Activated T-helper 2 cell treated with anti-CD3 and anti-CD28 coated beads, Interferon-gamma antibody, Interleukin-2, Interleukin-4, amounts not matched to agents 10 μg/mL and 5 μg/mL and 100 μg/mL, durations not matched to agents 14 hours and 24 hours and 36 hours (primary cell): ENCODE measurements around the gene BRD1. TPM values are rescaled to one million over a fixed set of nuclear protein-coding genes. Genes with fewer than 3 reads are reported as not detected.
"Not testable (repeated sequence)": the region's sequence is repeated elsewhere in the genome, so short reads cannot be mapped to it uniquely, and the experiment has no call there.

Experiments
- DNase-seq: peaks from one replicate; pipeline ENCODE4 v3.0.0; 2021; ENCODE audit warnings: low spot score
- H3K27ac Mint-ChIP-seq: one replicate; pipeline ENCODE4 v1.8.0; 2021; ENCODE audit warnings: mixed read lengths
- H3K27me3 Mint-ChIP-seq: one replicate; pipeline ENCODE4 v1.8.0; 2021; ENCODE audit warnings: low read depth, mixed read lengths
- H3K36me3 Mint-ChIP-seq: one replicate; pipeline ENCODE4 v1.8.0; 2021; ENCODE audit warnings: low read depth, mixed read lengths
- H3K4me1 Mint-ChIP-seq: one replicate; pipeline ENCODE4 v1.8.0; 2021; ENCODE audit warnings: low read depth, mixed read lengths
- H3K4me3 Mint-ChIP-seq: one replicate; pipeline ENCODE4 v1.8.0; 2021; ENCODE audit warnings: low read depth, mild to moderate bottlenecking, moderate library complexity, mixed read lengths
- H3K9me3 Mint-ChIP-seq: one replicate; pipeline ENCODE4 v1.8.0; 2021; ENCODE audit warnings: mixed read lengths
- intact Hi-C: fragments of 100-400 bp; cut with micrococcal nuclease; formaldehyde crosslinking; loops from one replicate; pipeline ENCODE4 v1.15.1; 2023
- total RNA-seq: library from RNA; stranded (reverse); gene quantifications from 2 replicates; pipeline ENCODE4 v1.2.3, GENCODE V29; 2022

BRD1 gene
- total RNA-seq, 1 donor from 2014 or later, result 41.3 TPM

DNA sequence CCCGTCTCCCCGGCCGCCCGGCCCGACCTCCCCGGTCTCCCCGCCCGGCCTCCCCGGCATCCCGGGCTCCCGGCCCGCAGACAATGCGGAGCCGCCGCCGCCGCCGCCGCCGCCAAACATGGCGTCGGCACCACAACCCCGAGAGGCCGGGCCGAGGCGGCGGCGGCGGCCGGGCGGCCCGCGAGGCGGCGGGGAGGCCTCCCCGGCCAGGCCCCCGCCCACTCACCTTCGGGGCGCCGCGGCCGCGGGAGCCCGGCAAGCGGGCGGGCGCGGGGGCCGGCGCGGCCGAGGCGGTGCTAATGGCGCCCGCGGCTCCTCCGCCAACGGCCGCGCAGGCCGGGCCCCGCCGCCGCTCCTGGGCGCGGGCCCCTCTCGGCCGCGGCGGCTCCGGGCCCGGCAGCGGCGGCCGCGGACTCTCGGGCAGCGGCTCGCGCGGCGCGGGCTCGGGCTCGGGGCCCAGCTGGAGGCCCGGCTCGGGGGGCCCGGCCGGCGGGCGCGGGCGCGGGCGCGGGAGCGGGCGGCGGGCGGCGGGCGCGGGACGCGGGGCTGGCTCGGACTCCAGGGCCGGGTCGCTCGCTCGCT lies 311 bp downstream of the BRD1 start:
- Mint-ChIP-seq H3K9me3 (peaks cover 8% of the 10 kb centered on the region), H3K27ac (no peak overlapping the region), H3K36me3 (peaks cover 43% of the 10 kb centered on the region), H3K27me3 (no peaks in the 10 kb centered on the region), H3K4me3 (no peak overlapping the region), H3K4me1 (peaks cover 40% of the 10 kb centered on the region)
- DNase-seq, result no peak
- intact Hi-C loops, result loop anchor here (5.0 kb wide), 1 partner anchor 40 kb away; no protein-coding TSS in a partner anchor

GRCh38 chr22:49826603-49827270 lies 936 bp downstream of the BRD1 start:
- H3K9me3 Mint-ChIP-seq, result peaks cover 8% of the 10 kb centered on the region

GRCh38 chr22:49825944-49826602 lies 1.6 kb downstream of the BRD1 start:
- intact Hi-C loops, result loop anchor here (5.0 kb wide), 1 partner anchor 41 kb away; no protein-coding TSS in a partner anchor
- peak; percentile 49 for DNase-seq
- Mint-ChIP-seq H3K4me1 (peaks cover 40% of the 10 kb centered on the region), H3K27ac (peak overlapping the region; percentile 82), H3K27me3 (no peaks in the 10 kb centered on the region), H3K36me3 (peaks cover 47% of the 10 kb centered on the region), H3K9me3 (peaks cover 8% of the 10 kb centered on the region), H3K4me3 (peak overlapping the region; percentile 91)

More at GRCh38 chr22:49826603-49827270, 936 bp downstream of the BRD1 start:
- Mint-ChIP-seq H3K27me3 (no peaks in the 10 kb centered on the region), H3K4me1 (peaks cover 40% of the 10 kb centered on the region), H3K27ac (peak overlapping the region; percentile 82), H3K36me3 (peaks cover 46% of the 10 kb centered on the region), H3K4me3 (peak overlapping the region; percentile 91)
- peak; percentile 26 for DNase-seq
- intact Hi-C loops, result loop anchor here (5.0 kb wide), 1 partner anchor 41 kb away; no protein-coding TSS in a partner anchor

- H3K4me3 Mint-ChIP-seq, result peak overlapping the region; percentile 91
- intact Hi-C loops, result loop anchor here (5.0 kb wide), 1 partner anchor 42 kb away; no protein-coding TSS in a partner anchor
- peaks cover 6% of the 10 kb centered on the region for H3K9me3 Mint-ChIP-seq
- DNase-seq, result no peak
- H3K27me3 Mint-ChIP-seq, result no peaks in the 10 kb centered on the region
- peaks cover 54% of the 10 kb centered on the region for H3K36me3 Mint-ChIP-seq
- H3K4me1 Mint-ChIP-seq, result peaks cover 42% of the 10 kb centered on the region
- H3K27ac Mint-ChIP-seq, result peak overlapping the region; percentile 82
These were observed 2.2 kb downstream of the BRD1 start for GRCh38 chr22:49825436-49825835.

DNA sequence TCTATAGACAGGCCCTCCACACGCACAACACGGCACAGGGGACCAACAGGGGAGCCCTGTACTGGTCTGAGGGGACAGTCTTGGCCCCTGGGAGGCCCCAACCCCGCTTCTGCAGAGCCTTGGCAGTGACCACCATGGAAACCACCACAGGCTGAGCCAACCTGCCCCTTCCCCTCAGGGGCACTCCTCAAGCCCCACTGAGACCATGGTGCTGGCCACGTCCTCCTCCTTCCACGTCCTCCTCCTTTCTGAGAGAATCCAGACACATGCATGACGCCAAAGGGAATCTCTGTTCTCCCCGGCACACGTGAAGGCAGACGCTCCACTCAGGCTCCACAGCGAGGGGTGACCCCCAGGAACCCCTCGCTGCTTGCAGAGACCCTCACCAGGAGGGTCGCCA lies 2.7 kb downstream of the BRD1 start:
- peak overlapping the region; percentile 91 for H3K4me3 Mint-ChIP-seq
- H3K4me1 Mint-ChIP-seq, result peaks cover 42% of the 10 kb centered on the region
- DNase-seq, result no peak
- intact Hi-C loops, result loop anchor here (5.0 kb wide), 1 partner anchor 42 kb away; no protein-coding TSS in a partner anchor
- peaks cover 58% of the 10 kb centered on the region for H3K36me3 Mint-ChIP-seq
- H3K9me3 Mint-ChIP-seq, result peaks cover 3% of the 10 kb centered on the region
- no peak overlapping the region for H3K27ac Mint-ChIP-seq
- H3K27me3 Mint-ChIP-seq, result no peaks in the 10 kb centered on the region

DNA sequence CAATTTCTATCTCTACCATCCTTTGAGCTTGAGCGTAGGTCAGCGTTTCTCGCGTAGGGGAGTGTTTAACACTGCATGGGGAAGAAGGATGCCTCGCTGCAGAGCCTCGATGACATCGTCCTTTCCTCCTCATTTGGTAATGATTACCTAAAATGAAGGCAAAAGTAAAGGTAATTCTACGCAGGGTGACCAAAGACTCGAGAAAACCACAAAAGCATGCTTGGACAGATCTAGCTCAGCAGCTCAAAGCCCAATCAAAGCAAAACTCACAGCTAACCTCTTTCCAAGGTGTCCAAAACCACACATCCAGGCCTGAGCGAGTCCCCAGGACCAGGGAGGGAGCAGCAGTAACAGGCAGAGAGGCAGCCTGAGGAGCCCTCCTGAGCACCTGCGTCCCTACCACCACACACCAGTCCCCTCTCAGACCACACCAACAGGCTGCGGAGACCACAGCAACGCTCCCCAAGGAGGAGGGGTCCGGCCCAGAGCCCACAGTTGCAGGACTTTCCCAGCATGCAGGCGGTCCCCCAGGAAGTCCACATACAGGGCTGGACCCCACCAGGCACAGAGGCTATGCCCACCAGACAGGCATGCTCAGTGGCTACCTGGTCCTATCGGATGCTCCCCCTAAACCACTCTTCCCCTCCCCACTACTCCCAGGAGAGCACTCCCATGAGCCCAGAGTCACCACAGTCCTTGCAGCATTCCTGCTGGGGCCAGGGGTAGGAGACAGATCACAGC lies 3.3 kb downstream of the BRD1 start:
- intact Hi-C loops, result no loop called here

GRCh38 chr22:49823289-49824045 lies 4.2 kb downstream of the BRD1 start:
- no peak overlapping the region for H3K27ac Mint-ChIP-seq
- DNase-seq, result no peak
- no peaks in the 10 kb centered on the region for H3K27me3 Mint-ChIP-seq
- no peaks in the 10 kb centered on the region for H3K9me3 Mint-ChIP-seq
- H3K4me3 Mint-ChIP-seq, result no peak overlapping the region
- peaks cover 62% of the 10 kb centered on the region for H3K36me3 Mint-ChIP-seq
- peaks cover 35% of the 10 kb centered on the region for H3K4me1 Mint-ChIP-seq
- intact Hi-C loops, result no loop called here

More for the DNA sequence above, 3.3 kb downstream of the BRD1 start:
- Mint-ChIP-seq H3K36me3 (peaks cover 54% of the 10 kb centered on the region), H3K27ac (no peak overlapping the region), H3K4me3 (peak overlapping the region; percentile 91), H3K9me3 (no peaks in the 10 kb centered on the region), H3K4me1 (peaks cover 37% of the 10 kb centered on the region), H3K27me3 (no peaks in the 10 kb centered on the region)
- DNase-seq, result no peak

GRCh38 chr22:49821741-49822140 lies 5.9 kb downstream of the BRD1 start:
- DNase-seq, H3K27ac Mint-ChIP-seq, H3K9me3 Mint-ChIP-seq, H3K4me3 Mint-ChIP-seq, intact Hi-C loops, H3K27me3 Mint-ChIP-seq: not testable (repeated sequence)
- peaks cover 42% of the 10 kb centered on the region for H3K4me1 Mint-ChIP-seq
- H3K36me3 Mint-ChIP-seq, result peaks cover 79% of the 10 kb centered on the region

DNA sequence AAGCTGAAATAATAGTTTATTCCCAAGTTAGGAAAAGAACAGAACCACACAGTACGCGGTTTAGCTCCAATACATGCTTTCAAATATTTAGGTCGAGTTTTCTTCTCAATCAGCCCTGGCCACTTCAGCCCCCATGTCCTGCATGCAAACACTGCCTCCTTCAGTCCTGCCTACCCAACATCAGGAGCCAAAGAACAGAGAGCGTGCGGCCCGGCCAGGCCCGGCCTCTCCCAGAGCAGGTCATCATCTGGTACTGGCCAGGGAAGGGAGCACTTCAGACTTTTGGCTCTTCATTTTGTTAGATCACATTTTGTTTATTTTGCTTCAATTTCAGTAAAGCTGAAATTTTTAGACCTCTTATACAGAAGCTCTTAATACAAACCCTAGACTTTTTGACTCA lies 6.7 kb downstream of the BRD1 start:
- Mint-ChIP-seq H3K27ac (no peak overlapping the region), H3K36me3 (peaks cover 83% of the 10 kb centered on the region), H3K9me3 (no peaks in the 10 kb centered on the region), H3K4me3 (no peak overlapping the region), H3K4me1 (peaks cover 44% of the 10 kb centered on the region), H3K27me3 (no peaks in the 10 kb centered on the region)
- intact Hi-C loops, result no loop called here
- no peak for DNase-seq

GRCh38 chr22:49817359-49817758 lies 10.3 kb downstream of the BRD1 start:
- intact Hi-C loops, result no loop called here
- DNase-seq, result no peak
- Mint-ChIP-seq H3K36me3 (peaks cover 74% of the 10 kb centered on the region), H3K27me3 (no peaks in the 10 kb centered on the region), H3K9me3 (no peaks in the 10 kb centered on the region), H3K27ac (no peak overlapping the region), H3K4me3 (no peak overlapping the region), H3K4me1 (peaks cover 34% of the 10 kb centered on the region)

GRCh38 chr22:49815641-49816091 lies 12.0 kb downstream of the BRD1 start:
- H3K9me3 Mint-ChIP-seq, result no peaks in the 10 kb centered on the region
- H3K27me3 Mint-ChIP-seq, result no peaks in the 10 kb centered on the region
- intact Hi-C loops, result no loop called here
- no peak overlapping the region for H3K27ac Mint-ChIP-seq
- peaks cover 72% of the 10 kb centered on the region for H3K36me3 Mint-ChIP-seq
- DNase-seq, result no peak
- H3K4me1 Mint-ChIP-seq, result peaks cover 43% of the 10 kb centered on the region
- no peak overlapping the region for H3K4me3 Mint-ChIP-seq

- no peak overlapping the region for H3K4me3 Mint-ChIP-seq
- H3K4me1 Mint-ChIP-seq, result peaks cover 46% of the 10 kb centered on the region
- H3K27me3 Mint-ChIP-seq, result no peaks in the 10 kb centered on the region
- no peaks in the 10 kb centered on the region for H3K9me3 Mint-ChIP-seq
- DNase-seq, result no peak
- intact Hi-C loops, result no loop called here
- H3K27ac Mint-ChIP-seq, result no peak overlapping the region
- peaks cover 71% of the 10 kb centered on the region for H3K36me3 Mint-ChIP-seq
These were observed 12.8 kb downstream of the BRD1 start for GRCh38 chr22:49814856-49815255.
